H1 (cell line): ENCODE measurements around the gene MARK3. TPM values are rescaled to one million over a fixed set of nuclear protein-coding genes. Genes with fewer than 3 reads are reported as not detected.

ENCODE experiments used
- CTCF ChIA-PET: fragments of 300-600 bp; sonication (Branson Sonifier 250); formaldehyde crosslinking; loops from one replicate; lab custom pipeline; 2021; ENCODE audit not compliant: partially characterized antibody; lab: Charles Lee
- POLR2A ChIA-PET: fragments of 300-600 bp; sonication (Branson Sonifier 250); formaldehyde crosslinking; loops from one replicate; lab custom pipeline; 2021; ENCODE audit warnings: inconsistent platforms; ENCODE audit not compliant: partially characterized antibody; lab: Charles Lee
- DNase-seq, 2 experiments: peaks; one replicate each; pipeline versions ENCODE4 v3.0.0 to v3.0.0-alpha.2; 2010 to 2022; ENCODE audit warnings: low spot score in 2 of 2, low read depth in 1 of 2, mixed read lengths in 1 of 2
- FAIRE-seq: peaks from 2 replicates; lab custom pipeline; 2011; peaks lifted over from hg19 to GRCh38; lab: Jason Lieb, UNC
- H2AFZ ChIP-seq: 2 replicates; pipeline ENCODE4 v1.8.1; 2012; ENCODE audit warnings: low read length, inconsistent platforms
- H2AK5ac ChIP-seq: 2 replicates; pipeline ENCODE4 v1.6.1; 2013; ENCODE audit warnings: low read depth, low read length
- H2BK120ac ChIP-seq: replicated peaks from 2 replicates; pipeline ENCODE3; 2013; ENCODE audit warnings: low read depth, low read length, inconsistent platforms
- H2BK12ac ChIP-seq: 2 replicates; pipeline ENCODE4 v1.6.1; 2013; ENCODE audit warnings: low read depth, low read length
- H2BK15ac ChIP-seq: 2 replicates; pipeline ENCODE4 v1.6.1; 2013; ENCODE audit warnings: low read length
- H2BK20ac ChIP-seq: 2 replicates; pipeline ENCODE4 v1.6.1; 2013; ENCODE audit warnings: low read length
- H2BK5ac ChIP-seq: 2 replicates; pipeline ENCODE4 v1.6.1; 2013; ENCODE audit warnings: low read depth, low read length
- H3K14ac ChIP-seq: 2 replicates; pipeline ENCODE4 v1.6.1; 2013; ENCODE audit warnings: inconsistent platforms; ENCODE audit not compliant: insufficient read length
- H3K18ac ChIP-seq: 2 replicates; pipeline ENCODE4 v1.6.1; 2013; ENCODE audit warnings: low read length; ENCODE audit errors: extremely low read depth
- H3K23ac ChIP-seq: 2 replicates; pipeline ENCODE4 v1.6.1; 2013; ENCODE audit warnings: inconsistent platforms; ENCODE audit not compliant: insufficient read length
- H3K23me2 ChIP-seq: 2 replicates; pipeline ENCODE4 v1.6.1; 2013; ENCODE audit warnings: low read depth, low read length
- H3K27ac ChIP-seq: 2 replicates; pipeline ENCODE4 v1.6.1; 2011; ENCODE audit warnings: low read depth, low read length, inconsistent platforms
- H3K27me3 ChIP-seq, 4 experiments: replicated peaks in 1 of 4; 1 replicate in 1 of 4; 2 replicates in 3 of 4; pipeline versions ENCODE4 v1.6.1 to v1.8.1; 2011 to 2013; ENCODE audit warnings: low read length in 3 of 4, mild to moderate bottlenecking in 3 of 4, inconsistent platforms in 2 of 4, mixed read lengths in 2 of 4, moderate library complexity in 1 of 4; ENCODE audit not compliant: control insufficient read depth in 3 of 4, insufficient read depth in 3 of 4; ENCODE audit errors: extremely low read depth in 1 of 4
- H3K36me3 ChIP-seq, 4 experiments: 2 replicates each; pipeline versions ENCODE4 v1.6.1 to v1.8.1; 2011 to 2013; ENCODE audit warnings: mild to moderate bottlenecking in 4 of 4, low read length in 3 of 4, moderate library complexity in 2 of 4, control low read depth in 1 of 4, inconsistent platforms in 1 of 4; ENCODE audit not compliant: insufficient read depth in 4 of 4, control insufficient read depth in 2 of 4
- H3K4ac ChIP-seq: replicated peaks from 2 replicates; pipeline ENCODE3; 2013; ENCODE audit warnings: low read length, low read depth, mixed read lengths, inconsistent platforms; ENCODE audit not compliant: insufficient read length
- H3K4me1 ChIP-seq, 4 experiments: replicated peaks in 1 of 4; 1 replicate in 1 of 4; 2 replicates in 3 of 4; pipeline versions ENCODE4 v1.6.1 to v1.8.1; 2011 to 2013; ENCODE audit warnings: low read length in 3 of 4, inconsistent platforms in 2 of 4, mixed read lengths in 1 of 4; ENCODE audit not compliant: insufficient read depth in 4 of 4, control insufficient read depth in 3 of 4
- H3K4me2 ChIP-seq, 2 experiments: 2 replicates each; pipeline versions ENCODE4 v1.6.1 to v1.8.1; 2011 to 2013; ENCODE audit warnings: low read depth in 2 of 2, low read length in 2 of 2, control low read depth in 1 of 2, inconsistent platforms in 1 of 2, mild to moderate bottlenecking in 1 of 2; ENCODE audit not compliant: insufficient read depth in 1 of 2
- H3K4me3 ChIP-seq, 4 experiments: fragments of 200-600, 300-600 bp in 1 of 4; sonication (generic), shearing (Covaris generic), sonication (Bioruptor Twin) in 1 of 4; 2 replicates each; pipeline versions ENCODE4 v1.5.1 to v1.8.1; 2011 to 2016; ENCODE audit warnings: low read length in 4 of 4, low read depth in 3 of 4, control low read depth in 2 of 4, inconsistent platforms in 2 of 4, mild to moderate bottlenecking in 2 of 4, mixed read lengths in 1 of 4, moderate library complexity in 1 of 4; ENCODE audit not compliant: insufficient read depth in 2 of 4; ENCODE audit errors: extremely low read depth in 1 of 4
- H3K56ac ChIP-seq: replicated peaks from 2 replicates; pipeline ENCODE3; 2013; ENCODE audit warnings: low read depth, mild to moderate bottlenecking, mixed read lengths, low read length, inconsistent platforms; ENCODE audit not compliant: insufficient read length
- H3K79me1 ChIP-seq: 2 replicates; pipeline ENCODE4 v1.6.1; 2013; ENCODE audit warnings: low read depth, low read length, control low read depth
- H3K79me2 ChIP-seq, 2 experiments: 2 replicates each; pipeline versions ENCODE4 v1.6.1 to v1.8.1; 2012 to 2013; ENCODE audit warnings: low read length in 2 of 2, mild to moderate bottlenecking in 2 of 2, inconsistent platforms in 1 of 2; ENCODE audit not compliant: insufficient read depth in 2 of 2, control insufficient read depth in 1 of 2
- H3K9ac ChIP-seq, 4 experiments: replicated peaks in 1 of 4; 1 replicate in 1 of 4; 2 replicates in 3 of 4; pipeline versions ENCODE4 v1.6.1 to v1.8.1; 2011 to 2013; ENCODE audit warnings: low read depth in 3 of 4, low read length in 3 of 4, control low read depth in 2 of 4, mild to moderate bottlenecking in 2 of 4, moderate library complexity in 2 of 4, inconsistent platforms in 1 of 4; ENCODE audit errors: extremely low read depth in 1 of 4
- H3K9me3 ChIP-seq, 2 experiments: 2 replicates each; pipeline versions ENCODE4 v1.6.1 to v1.8.1; 2012 to 2013; ENCODE audit warnings: mild to moderate bottlenecking in 2 of 2, moderate library complexity in 2 of 2, control low read depth in 1 of 2, inconsistent platforms in 1 of 2, low read depth in 1 of 2, low read length in 1 of 2, mixed read lengths in 1 of 2; ENCODE audit not compliant: insufficient read depth in 2 of 2
- H4K20me1 ChIP-seq, 2 experiments: replicated peaks in 1 of 2; 2 replicates each; pipeline versions ENCODE3 to v1.8.1; 2011 to 2013; ENCODE audit warnings: inconsistent platforms in 2 of 2, low read length in 2 of 2, mild to moderate bottlenecking in 1 of 2; ENCODE audit not compliant: insufficient read depth in 2 of 2, control insufficient read depth in 1 of 2
- H4K5ac ChIP-seq: 2 replicates; pipeline ENCODE4 v1.6.1; 2013; ENCODE audit warnings: low read length, low read depth, mixed read lengths, inconsistent platforms; ENCODE audit not compliant: insufficient read length
- H4K8ac ChIP-seq: 2 replicates; pipeline ENCODE4 v1.8.0; 2013; ENCODE audit warnings: mild to moderate bottlenecking, moderate library complexity, low read length, inconsistent platforms; ENCODE audit not compliant: insufficient read depth; ENCODE audit errors: extremely low read depth
- H4K91ac ChIP-seq: replicated peaks from 2 replicates; pipeline ENCODE3; 2013; ENCODE audit warnings: low read length, mixed read lengths, inconsistent platforms; ENCODE audit not compliant: insufficient read length
- CEBPB ChIP-seq: IDR thresholded peaks from 2 replicates; pipeline ENCODE4 v1.6.1; 2012; ENCODE audit warnings: low read depth, low read length
- EP300 ChIP-seq, 2 experiments: IDR thresholded peaks; 1 replicate in 1 of 2; 2 replicates in 1 of 2; pipeline ENCODE4 v1.6.1; 2011 to 2012; ENCODE audit warnings: low read depth in 2 of 2, low read length in 2 of 2, mild to moderate bottlenecking in 2 of 2, borderline replicate concordance in 1 of 2, inconsistent platforms in 1 of 2, moderate library complexity in 1 of 2
- HDAC2 ChIP-seq, 2 experiments: fragments of 300-600 bp in 1 of 2; sonication (generic) in 1 of 2; IDR thresholded peaks; 2 replicates each; pipeline ENCODE4 v1.6.1; 2011 to 2012; ENCODE audit warnings: low read depth in 2 of 2, low read length in 2 of 2, mild to moderate bottlenecking in 2 of 2, moderate library complexity in 2 of 2, borderline replicate concordance in 1 of 2, inconsistent platforms in 1 of 2
- SAP30 ChIP-seq: fragments of 300-600 bp; sonication (generic); IDR thresholded peaks from 2 replicates; pipeline ENCODE4 v1.7.1; 2012; ENCODE audit warnings: low read length, moderate library complexity, mild to moderate bottlenecking, inconsistent platforms; ENCODE audit not compliant: insufficient read depth, insufficient replicate concordance
- SP1 ChIP-seq: IDR thresholded peaks from 2 replicates; pipeline ENCODE4 v1.6.1; 2011; ENCODE audit warnings: low read depth, low read length
- SRF ChIP-seq: IDR thresholded peaks from 2 replicates; pipeline ENCODE4 v1.6.1; 2011; ENCODE audit warnings: mild to moderate bottlenecking, low read depth, low read length, moderate library complexity
- ZNF274 ChIP-seq: IDR thresholded peaks from 2 replicates; pipeline ENCODE4 v1.7.0; 2012; ENCODE audit warnings: low read length, borderline replicate concordance; ENCODE audit errors: extremely low read depth
- WGBS, 2 experiments: shearing (Covaris generic) in 1 of 2; methylation state at CpG; one replicate each; pipeline versions ENCODE4 v1.1.6 to v1.1.7; 2013 to 2015; ENCODE audit warnings: low lambda C conversion rate in 2 of 2, mixed read lengths in 2 of 2, inconsistent platforms in 1 of 2, low coverage in 1 of 2, missing lambda C conversion rate in 1 of 2; ENCODE audit not compliant: insufficient replicate concordance in 2 of 2, insufficient coverage in 1 of 2, insufficient read length in 1 of 2; ENCODE audit errors: extremely low coverage in 1 of 2, missing lambda C conversion rate in 1 of 2; 5-methylcytosine and 5-hydroxymethylcytosine counted together
- polyA plus RNA-seq, 7 experiments: library from polyadenylated mRNA; depleted of rRNA in 3 of 7; stranded (reverse) in 5 of 7; unstranded in 2 of 7; fragments of >200 nt in 5 of 7; fragments of 200-250 nt in 2 of 7; gene quantifications; 1 replicate in 5 of 7; 2 replicates in 1 of 7; 4 replicates in 1 of 7; pipeline versions ENCODE4 v1.2.1 to v1.2.3, GENCODE V29; 2011 to 2013; ENCODE audit warnings: missing spikeins in 2 of 7, mixed read lengths in 2 of 7
- total RNA-seq: library from RNA; stranded (reverse); fragmentation: NEBNext Ultra II Directional; extraction: Animal tissue kit (Norgen Biotek cat#: 25700); gene quantifications from 2 replicates; pipeline ENCODE4 v1.2.1, GENCODE V29; 2021
- TF ChIP-seq, protein P1 (sequence below): IDR thresholded peaks from 2 replicates; pipeline ENCODE4 v1.6.1; 2012; ENCODE audit warnings: inconsistent platforms

MARK3 gene
- total and polyA plus RNA-seq, 2 of the 8 experiments (the other 6 are each of a cell fraction or from before 2014, with no cell fraction given), result 39.4 to 76.9 TPM

DNA sequence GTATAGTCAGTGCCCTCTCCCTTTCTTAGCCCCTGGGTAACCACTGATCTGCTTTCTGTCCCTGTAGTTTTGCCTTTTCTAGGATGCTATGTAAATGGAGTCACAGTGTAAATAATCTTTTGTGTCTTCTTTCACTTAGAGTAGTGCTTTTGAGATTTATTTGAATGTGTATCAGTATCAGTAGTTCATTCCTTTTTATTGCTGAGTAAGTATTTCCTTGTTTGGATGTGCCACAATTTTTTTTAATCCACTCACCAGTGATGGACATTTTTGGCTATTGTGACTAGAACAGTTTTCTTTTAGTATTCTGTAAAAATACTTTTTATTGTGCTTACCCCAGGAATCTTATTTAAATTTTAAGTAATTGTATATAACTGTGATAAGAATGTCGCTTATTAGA, 3.4 kb downstream of the MARK3 start:
- H3K4me1 ChIP-seq, result peaks cover 0 to 8% (median 4%) of the 10 kb centered on the region in 4 experiments; a peak in 5 of 7 replicates
- no peak overlapping the region for H2BK20ac ChIP-seq
- H2BK15ac ChIP-seq, result no peak overlapping the region
- no peak for FAIRE-seq
- H3K79me1 ChIP-seq, result no peaks in the 10 kb centered on the region; the same call in 1 of the 2 replicates
- H3K23ac ChIP-seq, result no peak overlapping the region
- no peak overlapping the region for H2BK12ac ChIP-seq
- H3K23me2 ChIP-seq, result peaks cover 14% of the 10 kb centered on the region
- no peak overlapping the region for H3K18ac ChIP-seq
- peaks cover 15 to 30% of the 10 kb centered on the region in 2 experiments for H4K20me1 ChIP-seq
- no peak overlapping the region for H2AFZ ChIP-seq
- no peak overlapping the region for H3K4me3 ChIP-seq
- DNase-seq, result no peak
- no peak overlapping the region for H4K5ac ChIP-seq
- no peak overlapping the region for H3K14ac ChIP-seq
- no peak overlapping the region for H3K27ac ChIP-seq
- TF ChIP-seq EP300 (IDR thresholded peaks at IDR 0.05; ENCODE audit: borderline replicate concordance in 1 of 2, low read depth in 2 of 2, low read length in 2 of 2), result no peak
- no peak for TF ChIP-seq HDAC2 (IDR thresholded peaks at IDR 0.05; ENCODE audit: borderline replicate concordance in 1 of 2, low read depth in 2 of 2, low read length in 2 of 2)
- no peak for TF ChIP-seq SP1
- no peak for TF ChIP-seq ZNF274
- TF ChIP-seq CEBPB, result no peak
- TF ChIP-seq SAP30, result no peak
- TF ChIP-seq, protein P1, sequence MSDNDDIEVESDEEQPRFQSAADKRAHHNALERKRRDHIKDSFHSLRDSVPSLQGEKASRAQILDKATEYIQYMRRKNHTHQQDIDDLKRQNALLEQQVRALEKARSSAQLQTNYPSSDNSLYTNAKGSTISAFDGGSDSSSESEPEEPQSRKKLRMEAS, result no peak
- no peak for TF ChIP-seq SRF
- no peaks in the 10 kb centered on the region for H3K9me3 ChIP-seq
- H3K9ac ChIP-seq, result no peak overlapping the region
- no peak overlapping the region for H3K56ac ChIP-seq
- 89% methylated on average over 1 of the region's 1 CpG; no CpG with 5 or more reads in 1 of the 2 experiments for WGBS, 2 experiments
- H3K79me2 ChIP-seq, result peaks cover 29 to 74% of the 10 kb centered on the region in 2 experiments
- H3K4me2 ChIP-seq, result no peak overlapping the region
- no peak overlapping the region for H4K8ac ChIP-seq
- ChIA-PET CTCF (interaction anchor here (0.6 to 6.5 kb wide), 3 partner anchors 11 to 44 kb away, joined by 4 to 35 read pairs (median 22); no protein-coding TSS in a partner anchor), POLR2A (interaction anchor here (0.8 to 3.2 kb wide), 3 partner anchors 44 to 55 kb away, joined by 3 to 22 read pairs (median 4); partner anchors contain the start of gene EIF5)
- no peak overlapping the region for H2BK5ac ChIP-seq
- H3K27me3 ChIP-seq, result peaks cover 0 to 6% (median 5%) of the 10 kb centered on the region in 4 experiments; a peak in 3 of 7 replicates
- H3K4ac ChIP-seq, result no peak overlapping the region
- no peak overlapping the region for H2AK5ac ChIP-seq
- no peaks in the 10 kb centered on the region for H3K36me3 ChIP-seq
- H4K91ac ChIP-seq, result no peak overlapping the region
- H2BK120ac ChIP-seq, result no peak overlapping the region
